Rectal smooth muscle tissue (tissue), 1 donor: ENCODE results near the gene HELT.

Experiments
- H3K27ac ChIP-seq: one replicate; pipeline ENCODE4 v1.7.0; 2013; ENCODE audit warnings: low read depth, low read length, inconsistent platforms
- H3K27me3 ChIP-seq: one replicate; pipeline ENCODE4 v1.7.0; 2013; ENCODE audit warnings: low read length; ENCODE audit not compliant: control insufficient read depth, insufficient read depth
- H3K36me3 ChIP-seq: one replicate; pipeline ENCODE4 v1.7.0; 2013; ENCODE audit warnings: low read length; ENCODE audit not compliant: control insufficient read depth, insufficient read depth
- H3K4me1 ChIP-seq: one replicate; pipeline ENCODE4 v1.7.0; 2013; ENCODE audit warnings: low read length; ENCODE audit not compliant: control insufficient read depth, insufficient read depth
- H3K4me3 ChIP-seq: one replicate; pipeline ENCODE4 v1.7.0; 2013; ENCODE audit warnings: low read length
- H3K9ac ChIP-seq: one replicate; pipeline ENCODE4 v1.7.0; 2013; ENCODE audit warnings: low read length

Gene HELT

DNA sequence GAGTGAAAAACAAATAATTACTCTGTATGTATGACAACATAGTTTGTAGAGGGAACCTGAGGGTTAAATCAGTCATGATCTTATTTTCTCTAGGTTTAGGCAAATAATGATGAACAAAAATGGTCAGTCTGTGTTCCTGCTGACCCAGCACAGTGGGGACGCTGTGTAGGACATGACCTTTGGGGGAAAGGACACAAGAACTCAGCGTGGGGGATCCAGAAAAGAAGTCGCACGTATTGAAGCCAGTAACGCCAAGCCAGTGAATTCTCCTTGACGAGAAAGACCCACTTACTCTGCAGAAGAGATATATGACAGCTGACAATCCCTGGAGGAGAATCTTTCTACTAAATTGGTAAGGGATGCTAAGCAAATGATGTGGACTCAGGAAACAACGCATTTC, 36.6 kb downstream of the HELT start:
- Histone ChIP-seq H3K4me1 (no peaks in the 10 kb centered on the region), H3K9ac (no peak overlapping the region), H3K36me3 (no peaks in the 10 kb centered on the region), H3K4me3 (no peak overlapping the region), H3K27ac (no peak overlapping the region), H3K27me3 (no peaks in the 10 kb centered on the region)

GRCh38 chr4:185061610-185062009, 43.3 kb downstream of the HELT start:
- H3K27ac ChIP-seq: no peak overlapping the region
- no peak overlapping the region for H3K9ac ChIP-seq
- H3K4me1 ChIP-seq: no peaks in the 10 kb centered on the region
- H3K27me3 ChIP-seq: no peaks in the 10 kb centered on the region
- H3K4me3 ChIP-seq: no peak overlapping the region
- H3K36me3 ChIP-seq: no peaks in the 10 kb centered on the region

DNA sequence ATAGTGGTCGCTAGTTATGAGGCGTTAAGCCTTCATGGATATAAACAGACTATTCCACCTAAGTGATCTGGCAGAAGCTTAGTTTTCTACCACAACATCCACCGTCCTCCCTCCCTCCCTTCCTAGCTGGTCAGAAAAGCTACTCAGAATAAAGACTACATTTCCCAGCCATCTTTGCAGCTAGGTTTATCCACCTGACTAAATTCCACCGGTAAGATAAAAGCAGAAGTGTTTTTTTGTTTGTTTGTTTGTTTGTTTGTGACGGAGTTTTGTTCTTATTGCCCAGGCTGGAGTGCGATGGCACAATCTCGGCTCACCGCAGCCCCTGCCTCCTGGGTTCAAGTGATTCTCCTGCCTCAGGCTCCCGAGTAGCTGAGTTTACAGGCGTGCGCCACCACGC, 44.3 kb downstream of the HELT start:
- H3K36me3 ChIP-seq: no peaks in the 10 kb centered on the region
- H3K9ac ChIP-seq: no peak overlapping the region
- H3K27me3 ChIP-seq: no peaks in the 10 kb centered on the region
- H3K4me1 ChIP-seq: no peaks in the 10 kb centered on the region
- H3K27ac ChIP-seq: no peak overlapping the region
- no peak overlapping the region for H3K4me3 ChIP-seq

DNA sequence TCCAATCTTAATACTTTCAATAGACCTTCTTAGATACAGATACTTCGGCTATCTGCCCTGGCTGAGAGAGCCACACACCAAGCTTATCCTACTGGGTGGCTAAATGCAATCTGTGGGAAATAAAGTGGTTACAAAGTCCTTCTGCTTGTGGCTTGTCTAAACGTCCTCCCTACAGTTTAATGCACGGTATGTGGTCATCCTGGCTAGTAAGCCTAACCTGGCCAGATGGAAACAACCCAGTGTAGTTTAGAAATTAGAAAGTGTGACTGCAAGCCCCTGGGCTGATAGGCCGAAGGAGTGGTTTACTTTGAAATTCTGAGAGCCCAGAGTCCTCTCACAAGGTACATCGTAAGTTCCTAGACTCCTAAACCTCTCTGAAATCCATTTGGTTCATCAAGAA, 47.9 kb downstream of the HELT start:
- H3K27me3 ChIP-seq: no peaks in the 10 kb centered on the region
- no peak overlapping the region for H3K27ac ChIP-seq
- no peaks in the 10 kb centered on the region for H3K36me3 ChIP-seq
- no peak overlapping the region for H3K4me3 ChIP-seq
- H3K4me1 ChIP-seq: no peaks in the 10 kb centered on the region
- no peak overlapping the region for H3K9ac ChIP-seq

DNA sequence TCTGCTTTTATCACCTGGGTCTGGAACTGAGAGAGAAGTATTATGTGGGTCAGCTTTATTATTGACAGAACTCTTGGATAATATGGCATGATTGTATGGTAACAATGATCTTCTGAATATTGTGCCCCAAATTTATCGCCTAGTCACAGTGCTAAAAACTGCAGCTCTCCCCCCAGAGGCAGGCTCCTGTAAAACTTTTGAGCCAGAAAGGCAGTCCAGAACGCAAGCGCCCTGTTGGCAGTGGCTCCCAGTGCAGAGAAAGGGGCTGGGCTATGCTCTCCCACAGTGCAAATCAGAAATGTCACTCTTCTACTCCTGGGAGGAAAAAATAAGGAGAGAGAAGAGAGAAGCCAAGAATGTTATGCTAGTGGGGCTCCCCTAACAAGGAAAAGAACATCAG, 50.5 kb downstream of the HELT start:
- no peaks in the 10 kb centered on the region for H3K36me3 ChIP-seq
- no peaks in the 10 kb centered on the region for H3K27me3 ChIP-seq
- H3K27ac ChIP-seq: no peak overlapping the region
- H3K4me1 ChIP-seq: no peaks in the 10 kb centered on the region
- no peak overlapping the region for H3K4me3 ChIP-seq
- no peak overlapping the region for H3K9ac ChIP-seq
